ENCODE measurements around the gene COASY. TPM values are rescaled to one million over a fixed set of nuclear protein-coding genes. Genes with fewer than 3 reads are reported as not detected.

COASY gene
- total RNA-seq, 1 donor: 13.4 TPM

- no peak for TF ChIP-seq CTCF (IDR thresholded peaks at IDR 0.05; ENCODE audit: extremely low read depth, low read depth, low read length)
- Histone ChIP-seq H4K20me1 (ENCODE audit: insufficient read depth, low read length) (peaks cover 39% of the 10 kb centered on the region), H2AFZ (ENCODE audit: low read length) (no peak overlapping the region), H3K4me2 (ENCODE audit: insufficient read depth, low read length) (no peak overlapping the region), H3K4me3 (ENCODE audit: insufficient read depth, low read length) (no peak overlapping the region), H3K4me1 (ENCODE audit: insufficient read depth, low read length) (peaks cover 15% of the 10 kb centered on the region), H3K9me3 (ENCODE audit: low read depth, low read length) (no peaks in the 10 kb centered on the region), H3K27me3 (ENCODE audit: insufficient read depth, low read length) (no peaks in the 10 kb centered on the region), H3K36me3 (ENCODE audit: insufficient read depth, low read length) (no peaks in the 10 kb centered on the region), H3K79me2 (ENCODE audit: insufficient read depth, low read length) (peaks cover 89% of the 10 kb centered on the region), H3K27ac (ENCODE audit: low read depth, low read length) (no peak overlapping the region)
- DNase-seq (ENCODE audit: insufficient read length, low spot score, missing footprints): no peak
Measured at GRCh38 chr17:42603318-42603717, 41.4 kb downstream of the COASY start.

GRCh38 chr17:42607769-42608168 is 45.8 kb downstream of the COASY start:
- Histone ChIP-seq H3K27me3 (ENCODE audit: insufficient read depth, low read length) (no peaks in the 10 kb centered on the region), H3K4me3 (ENCODE audit: insufficient read depth, low read length) (peak overlapping the region; percentile 94)

GRCh38 chr17:42608305-42609181 is 46.6 kb downstream of the COASY start:
- H3K79me2 ChIP-seq (ENCODE audit: insufficient read depth, low read length): peaks cover 59% of the 10 kb centered on the region
- DNase-seq (ENCODE audit: insufficient read length, low spot score, missing footprints): peak; percentile 43
- TF ChIP-seq CTCF (IDR thresholded peaks at IDR 0.05; ENCODE audit: extremely low read depth, low read depth, low read length): no peak

More at GRCh38 chr17:42607769-42608168, 45.8 kb downstream of the COASY start:
- peak overlapping the region; percentile 92 for H3K4me2 ChIP-seq (ENCODE audit: insufficient read depth, low read length)
- no peaks in the 10 kb centered on the region for H3K9me3 ChIP-seq (ENCODE audit: low read depth, low read length)
- TF ChIP-seq CTCF (IDR thresholded peaks at IDR 0.05; ENCODE audit: extremely low read depth, low read depth, low read length): no peak
- peaks cover 24% of the 10 kb centered on the region for H4K20me1 ChIP-seq (ENCODE audit: insufficient read depth, low read length)
- H3K4me1 ChIP-seq (ENCODE audit: insufficient read depth, low read length): peaks cover 18% of the 10 kb centered on the region
- peaks cover 12% of the 10 kb centered on the region for H3K36me3 ChIP-seq (ENCODE audit: insufficient read depth, low read length)
- H3K27ac ChIP-seq (ENCODE audit: low read depth, low read length): no peak overlapping the region
- DNase-seq (ENCODE audit: insufficient read length, low spot score, missing footprints): peak; percentile 53
- peaks cover 67% of the 10 kb centered on the region for H3K79me2 ChIP-seq (ENCODE audit: insufficient read depth, low read length)
- H2AFZ ChIP-seq (ENCODE audit: low read length): no peak overlapping the region

GRCh38 chr17:42609182-42609813 is 47.4 kb downstream of the COASY start, which contains the start of the genes RETREG3 and TUBG1:
Gene RETREG3 (minus strand): TSS chr17:42609374. CDS start chr17:42609324, 50 bp downstream.
Gene TUBG1 (plus strand): TSS chr17:42609683. CDS start chr17:42609738, 55 bp downstream.
- Histone ChIP-seq H3K79me2 (ENCODE audit: insufficient read depth, low read length) (peaks cover 55% of the 10 kb centered on the region), H2AFZ (ENCODE audit: low read length) (peak within 1 kb of the TSS; percentile 89)

More at GRCh38 chr17:42608305-42609181, 46.6 kb downstream of the COASY start:
- no peaks in the 10 kb centered on the region for H3K9me3 ChIP-seq (ENCODE audit: low read depth, low read length)
- peak overlapping the region; percentile 94 for H3K4me3 ChIP-seq (ENCODE audit: insufficient read depth, low read length)
- H3K36me3 ChIP-seq (ENCODE audit: insufficient read depth, low read length): peaks cover 20% of the 10 kb centered on the region
- peaks cover 16% of the 10 kb centered on the region for H4K20me1 ChIP-seq (ENCODE audit: insufficient read depth, low read length)
- no peaks in the 10 kb centered on the region for H3K27me3 ChIP-seq (ENCODE audit: insufficient read depth, low read length)
- H3K4me2 ChIP-seq (ENCODE audit: insufficient read depth, low read length): peak overlapping the region; percentile 92
- peak overlapping the region; percentile 82 for H3K27ac ChIP-seq (ENCODE audit: low read depth, low read length)
- peaks cover 18% of the 10 kb centered on the region for H3K4me1 ChIP-seq (ENCODE audit: insufficient read depth, low read length)
- H2AFZ ChIP-seq (ENCODE audit: low read length): peak overlapping the region; percentile 81

More at GRCh38 chr17:42609182-42609813, 47.4 kb downstream of the COASY start, which contains the start of the genes RETREG3 and TUBG1:
- no peaks in the 10 kb centered on the region for H3K27me3 ChIP-seq (ENCODE audit: insufficient read depth, low read length)
- H3K36me3 ChIP-seq (ENCODE audit: insufficient read depth, low read length): peaks cover 25% of the 10 kb centered on the region
- H3K27ac ChIP-seq (ENCODE audit: low read depth, low read length): peak within 1 kb of the TSS; percentile 82
- DNase-seq (ENCODE audit: insufficient read length, low spot score, missing footprints): peak; percentile 99
- TF ChIP-seq CTCF (IDR thresholded peaks at IDR 0.05; ENCODE audit: extremely low read depth, low read depth, low read length): peak; percentile 21
- H3K9me3 ChIP-seq (ENCODE audit: low read depth, low read length): no peaks in the 10 kb centered on the region
- H4K20me1 ChIP-seq (ENCODE audit: insufficient read depth, low read length): peaks cover 16% of the 10 kb centered on the region
- H3K4me3 ChIP-seq (ENCODE audit: insufficient read depth, low read length): peak within 1 kb of the TSS; percentile 94
- H3K4me2 ChIP-seq (ENCODE audit: insufficient read depth, low read length): peak within 1 kb of the TSS; percentile 92
- peaks cover 18% of the 10 kb centered on the region for H3K4me1 ChIP-seq (ENCODE audit: insufficient read depth, low read length)

All from osteoblast (primary cell).